NCI-H748 (cell line): Measurements from ENCODE around the gene NFATC3.

Source experiments
- DNase-seq: peaks from one replicate; lab custom pipeline; 2025; ENCODE audit not compliant: unreplicated experiment; lab: John Stamatoyannopoulos, UW

NFATC3 gene

GRCh38 chr16:68085259-68086071 is at the start of gene NFATC3:
Gene NFATC3, plus strand, starts transcription at chr16:68085370. Its CDS starts 312 bp downstream, at chr16:68085682.
- peak; percentile 95 for DNase-seq

GRCh38 chr16:68037841-68038597 is 47.2 kb upstream of the NFATC3 start:
- DNase-seq, result no peak

- peak; percentile 58 for DNase-seq
Measured at GRCh38 chr16:68040506-68041288, 44.5 kb upstream of the NFATC3 start.

- no peak for DNase-seq
Measured at GRCh38 chr16:68041783-68042182, 43.4 kb upstream of the NFATC3 start.

GRCh38 chr16:68046106-68046505 is 39.1 kb upstream of the NFATC3 start:
- no peak for DNase-seq

- no peak for DNase-seq
Measured at GRCh38 chr16:68047987-68048386, 37.2 kb upstream of the NFATC3 start.

GRCh38 chr16:68049449-68049848 is 35.7 kb upstream of the NFATC3 start:
- no peak for DNase-seq

- no peak for DNase-seq
Measured at GRCh38 chr16:68055395-68055794, 29.8 kb upstream of the NFATC3 start.

- DNase-seq, result no peak
Measured at GRCh38 chr16:68059804-68060203, 25.4 kb upstream of the NFATC3 start.

- no peak for DNase-seq
Measured at GRCh38 chr16:68061396-68061795, 23.8 kb upstream of the NFATC3 start.

GRCh38 chr16:68062910-68063393 is 22.2 kb upstream of the NFATC3 start:
- no peak for DNase-seq

GRCh38 chr16:68064791-68065365 is 20.3 kb upstream of the NFATC3 start:
- peak; percentile 38 for DNase-seq

GRCh38 chr16:68065716-68066305 is 19.4 kb upstream of the NFATC3 start:
- DNase-seq, result no peak

- no peak for DNase-seq
Measured at GRCh38 chr16:68066763-68067162, 18.4 kb upstream of the NFATC3 start.

GRCh38 chr16:68068926-68069325 is 16.2 kb upstream of the NFATC3 start:
- no peak for DNase-seq

GRCh38 chr16:68069511-68070248 is 15.5 kb upstream of the NFATC3 start:
- DNase-seq, result no peak

- DNase-seq, result no peak
Measured at GRCh38 chr16:68070249-68070730, 14.9 kb upstream of the NFATC3 start.

GRCh38 chr16:68070806-68071517 is 14.2 kb upstream of the NFATC3 start:
- DNase-seq, result no peak

- DNase-seq, result no peak
Measured at GRCh38 chr16:68071518-68071901, 13.7 kb upstream of the NFATC3 start.
